Inflammatory macrophage treated with lipopolysaccharide for 1 hour (primary cell): Measurements from ENCODE around the gene HAVCR1.
"Not testable (repeated sequence)": the region's sequence is repeated elsewhere in the genome, so short reads cannot be mapped to it uniquely, and the experiment has no call there.

ENCODE experiments used
- DNase-seq, 2 donors: peaks; one replicate each; pipeline ENCODE4 v3.0.0-alpha.2; 2020 to 2022

HAVCR1 gene

DNA sequence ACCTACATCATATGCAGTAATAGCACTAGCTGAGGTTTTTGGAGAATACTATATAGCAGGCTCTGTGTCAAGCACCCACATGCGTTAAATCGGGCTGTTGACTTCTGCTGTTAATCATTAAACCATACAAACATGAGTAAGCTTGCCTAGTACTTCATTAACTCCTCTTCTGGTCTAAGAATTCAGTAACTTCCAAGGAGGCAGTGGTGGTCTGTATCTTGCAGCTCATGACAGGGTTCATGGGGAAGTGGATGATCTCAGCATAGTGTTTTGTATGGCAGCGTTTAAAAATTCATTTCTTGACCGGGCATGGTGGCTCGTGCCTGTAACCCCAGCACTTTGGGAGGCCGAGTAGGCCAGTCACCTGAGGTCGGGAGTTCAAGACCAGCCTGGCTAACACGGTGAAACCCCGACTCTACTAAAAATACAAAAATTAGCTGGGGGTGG is at the start of gene HAVCR1:
HAVCR1 (minus strand) TSS at position 24 of the 447 bp plus-strand sequence. CDS start 1,173 bp downstream, outside the sequence.
- no peak for DNase-seq

DNA sequence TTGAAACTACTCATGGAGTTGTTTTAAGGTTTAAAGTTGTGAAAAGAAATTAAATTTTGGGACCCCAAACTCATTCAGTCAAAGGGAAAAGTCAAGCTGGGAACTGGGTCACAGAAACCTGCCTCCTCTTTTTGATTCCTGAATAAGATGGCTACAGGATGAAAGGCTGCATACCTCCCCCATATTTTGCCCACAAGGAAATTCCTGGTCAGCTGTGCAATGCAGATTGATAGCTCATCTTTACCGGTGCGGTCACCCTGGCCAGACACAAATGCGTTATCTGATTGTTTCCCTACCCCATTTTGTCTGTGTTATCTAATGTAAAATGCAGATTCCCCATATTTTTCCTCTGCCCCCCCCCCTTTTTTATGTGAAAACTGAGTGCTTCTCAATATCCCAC is 48.6 kb upstream of the HAVCR1 start:
- DNase-seq, result peak in 1 of 2 donors; percentile 69

DNA sequence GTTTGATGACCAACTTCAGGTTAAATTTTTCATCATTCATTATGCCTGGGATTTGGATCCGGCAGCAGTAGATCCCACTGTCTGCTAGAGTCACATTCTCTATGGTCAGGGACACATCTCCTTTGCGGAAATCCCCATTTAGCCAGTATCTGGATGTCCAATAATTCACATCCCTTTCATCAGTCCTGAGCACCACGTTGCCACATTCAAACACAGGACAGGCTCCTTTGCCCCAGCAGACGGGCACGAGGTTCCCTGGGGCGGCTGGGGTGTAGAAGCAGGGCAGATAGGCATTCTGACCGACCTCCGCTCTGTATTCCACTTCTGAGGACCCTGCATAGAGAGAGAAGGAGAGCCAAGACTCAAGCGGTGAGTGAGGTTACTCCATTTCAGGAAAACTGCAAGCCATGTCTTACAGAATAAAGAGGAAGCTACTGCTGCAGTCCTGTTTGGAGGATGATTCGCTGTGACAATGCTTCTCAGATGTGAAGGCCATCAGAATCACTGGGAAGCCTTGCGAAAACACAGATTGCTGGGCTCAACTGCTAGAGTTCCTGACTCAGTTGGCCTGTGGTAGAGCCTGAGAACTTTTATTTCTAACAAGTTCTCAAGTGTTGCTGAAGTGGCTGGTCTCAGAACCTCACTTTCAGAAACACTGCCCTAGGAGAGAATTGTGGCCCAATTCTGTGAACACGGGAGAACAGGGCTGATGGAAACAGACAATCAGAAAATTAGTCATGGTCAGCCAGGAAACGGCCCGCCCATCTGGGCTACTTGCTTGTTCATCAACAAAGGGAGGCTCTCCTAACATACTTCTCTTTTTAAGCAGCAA is 47.9 kb upstream of the HAVCR1 start:
- DNase-seq, result peak; percentile 80 to 84

DNA sequence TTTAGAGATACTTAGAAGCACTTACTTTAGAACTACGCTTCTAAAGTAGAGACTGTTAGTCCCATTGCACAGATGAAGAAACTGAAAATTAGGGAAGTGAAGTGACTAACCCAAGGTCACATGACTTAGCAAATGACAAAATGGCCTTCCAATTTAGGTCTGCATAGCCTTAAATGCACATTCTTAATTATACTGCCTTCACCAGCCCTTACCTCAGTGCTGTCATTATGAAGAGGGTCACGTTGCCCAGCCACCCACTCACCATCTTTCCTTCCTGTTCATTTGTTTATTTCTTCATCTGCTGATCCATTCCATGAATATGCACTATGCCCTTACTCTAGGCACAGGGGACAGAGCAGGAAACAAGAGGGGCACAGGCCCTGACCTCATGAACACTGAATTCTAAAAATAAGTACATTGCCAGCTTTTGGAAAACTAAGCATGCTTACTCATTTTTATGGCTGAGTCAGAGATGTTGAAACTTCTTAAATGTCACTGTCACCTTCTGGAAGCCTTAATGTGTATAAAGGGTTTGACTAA is 41.3 kb upstream of the HAVCR1 start:
- peak; percentile 90 to 96 for DNase-seq

- no peak for DNase-seq
Observed at GRCh38 chr5:157088342-157088990, 29.6 kb upstream of the HAVCR1 start.

- DNase-seq, result no peak
Observed at GRCh38 chr5:157086751-157087359, 27.9 kb upstream of the HAVCR1 start.

- no peak for DNase-seq
Observed at GRCh38 chr5:157085930-157086329, 27.0 kb upstream of the HAVCR1 start.

DNA sequence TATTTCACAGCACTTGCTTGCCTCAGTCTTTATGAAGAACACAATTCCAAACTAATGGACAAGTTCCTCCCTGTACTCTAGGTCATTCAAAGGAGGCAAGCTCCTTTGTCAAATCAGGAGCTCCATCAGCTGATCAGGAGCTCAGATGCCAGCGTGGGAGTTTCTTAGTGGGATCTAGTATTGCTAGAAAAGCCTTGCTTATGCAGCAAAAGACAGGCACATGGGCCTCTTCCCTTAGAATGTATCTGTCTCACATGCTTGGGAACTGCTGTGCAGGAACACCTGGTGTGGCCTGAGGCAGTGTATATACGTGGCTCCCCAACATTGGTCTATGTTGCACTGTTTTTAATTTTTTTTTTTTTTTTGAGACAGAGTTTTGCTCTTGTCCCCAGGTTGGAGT is 21.4 kb upstream of the HAVCR1 start:
- DNase-seq, result peak in 1 of 2 donors; percentile 13

GRCh38 chr5:157076558-157076957 is 17.6 kb upstream of the HAVCR1 start:
- DNase-seq, result peak in 1 of 2 donors; percentile 5

GRCh38 chr5:157072508-157072907 is 13.6 kb upstream of the HAVCR1 start:
- DNase-seq, result no peak

- no peak for DNase-seq
Observed at GRCh38 chr5:157069949-157070348, 11.0 kb upstream of the HAVCR1 start.

- DNase-seq, result no peak
Observed at GRCh38 chr5:157068785-157069184, 9.9 kb upstream of the HAVCR1 start.

DNA sequence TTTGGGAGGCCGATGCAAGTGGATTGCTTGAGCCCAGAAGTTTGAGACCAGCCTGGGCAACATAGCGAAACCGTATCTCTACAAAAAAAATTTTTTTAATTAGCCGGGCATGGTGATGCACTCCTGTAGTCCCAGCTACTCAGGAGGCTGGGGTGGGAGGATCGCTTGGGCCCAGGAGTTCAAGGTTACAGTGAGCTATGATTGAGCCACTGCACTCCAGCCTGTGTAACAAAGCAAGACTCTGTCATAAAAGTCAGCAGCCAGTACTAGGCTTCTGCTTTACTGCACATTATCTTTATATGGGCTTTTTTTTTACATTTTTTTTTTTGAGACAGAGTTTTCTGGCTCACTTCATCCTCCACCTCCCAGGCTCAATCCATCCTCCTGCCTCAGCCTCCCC is 9.4 kb upstream of the HAVCR1 start:
- DNase-seq, result no peak

GRCh38 chr5:157067005-157067404 is 8.1 kb upstream of the HAVCR1 start:
- no peak for DNase-seq

GRCh38 chr5:157066080-157066479 is 7.2 kb upstream of the HAVCR1 start:
- no peak for DNase-seq

DNA sequence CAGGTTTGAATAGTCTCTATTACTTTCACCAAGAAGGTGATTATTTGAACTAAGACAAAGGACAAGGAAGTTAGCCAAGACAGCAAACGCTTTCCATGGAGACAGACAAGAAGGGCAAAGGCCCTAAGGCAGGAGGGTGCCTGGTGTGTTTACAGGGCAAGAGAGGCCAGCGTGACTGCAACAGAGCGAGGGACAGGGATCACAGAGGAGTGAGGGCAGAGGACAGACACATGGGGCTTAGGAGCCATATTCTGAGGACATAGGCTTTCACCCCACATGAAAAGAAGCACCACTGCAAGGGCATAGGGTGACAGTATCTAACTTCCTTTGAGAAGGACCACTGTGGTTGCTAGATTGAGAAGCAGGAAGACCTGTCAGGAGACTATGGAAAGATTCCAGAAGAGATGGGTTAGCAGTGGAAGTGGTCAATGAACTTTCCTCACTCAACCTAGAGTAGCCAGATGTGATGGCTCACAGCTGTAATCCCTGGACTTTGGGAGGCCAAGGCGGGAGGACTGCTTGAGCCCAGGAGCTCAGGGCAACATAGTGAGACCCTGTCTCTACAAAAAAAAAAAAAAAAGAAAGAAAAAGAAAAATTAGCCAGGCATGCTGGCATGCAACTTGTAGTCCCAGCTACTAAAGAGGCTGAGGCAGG is 5.0 kb upstream of the HAVCR1 start:
- DNase-seq, result no peak

DNA sequence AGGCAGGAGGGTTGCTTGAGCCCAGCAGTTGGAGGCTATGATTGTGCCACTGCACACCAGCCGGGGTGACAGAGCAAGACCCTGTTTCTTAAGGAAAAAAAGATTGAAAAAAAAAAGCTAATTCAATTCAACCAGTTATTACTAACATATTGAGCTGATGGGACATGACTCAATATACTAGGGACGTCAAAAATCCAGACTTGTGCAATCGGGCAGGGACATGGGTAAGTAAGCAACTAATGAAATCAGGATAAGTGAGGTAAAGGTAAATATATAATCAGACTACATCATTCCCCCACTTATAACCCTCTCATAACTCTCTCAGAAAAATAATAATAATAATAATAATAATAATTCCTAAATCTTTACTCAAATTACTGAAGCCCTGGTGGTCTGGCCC is 975 bp upstream of the HAVCR1 start:
- DNase-seq, result peak in 1 of 2 donors; percentile 9

- no peak for DNase-seq
Observed at GRCh38 chr5:157057459-157058370, 1.2 kb downstream of the HAVCR1 start.

DNA sequence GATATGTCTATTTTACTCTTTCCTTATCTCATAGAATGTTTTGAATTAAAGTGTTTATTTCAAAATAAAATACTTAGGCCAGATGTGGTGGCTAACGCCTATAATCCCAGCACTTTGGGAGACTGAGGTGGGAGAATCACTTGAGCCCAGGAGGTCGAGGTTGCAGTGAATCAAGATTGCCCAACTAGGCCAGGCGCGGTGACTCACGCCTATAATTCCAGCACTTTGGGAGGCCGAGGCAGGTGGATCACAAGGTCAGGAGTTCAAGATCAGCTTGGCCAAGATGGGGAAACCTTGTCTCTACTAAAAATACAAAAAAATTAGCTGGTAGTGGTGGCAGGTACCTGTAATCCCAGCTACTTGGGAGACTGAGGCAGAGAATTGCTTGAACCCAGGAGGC is 2.1 kb downstream of the HAVCR1 start:
- DNase-seq, result not testable (repeated sequence)

DNA sequence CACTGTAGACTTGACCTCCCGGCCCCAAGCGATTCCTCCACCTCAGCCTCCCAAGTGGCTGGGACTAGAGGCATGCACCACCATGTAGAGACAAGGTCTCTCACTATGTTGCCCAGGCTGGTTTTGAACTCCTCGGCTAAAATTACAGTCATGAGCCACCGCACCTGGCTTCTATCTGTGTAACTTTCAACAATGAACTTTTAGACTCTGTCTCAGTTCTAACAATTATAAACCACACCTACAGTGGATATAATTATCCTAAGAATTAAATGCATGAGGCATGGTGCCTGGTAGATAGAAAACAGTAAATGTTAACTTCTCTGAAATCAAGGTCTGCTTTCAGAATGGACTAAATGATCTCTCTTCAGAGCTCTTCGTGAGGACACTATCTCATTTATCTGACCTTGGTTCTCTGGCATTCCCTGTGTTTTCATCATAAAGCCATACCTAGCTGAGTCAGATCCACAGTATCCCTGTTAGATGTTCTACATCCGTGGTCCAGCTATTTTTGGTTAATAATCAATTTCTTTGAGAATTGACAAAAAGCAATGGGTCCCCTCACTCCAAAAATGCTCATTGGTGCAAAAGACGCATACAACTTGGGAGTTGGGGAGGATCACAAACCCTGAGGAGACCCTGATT is 7.2 kb downstream of the HAVCR1 start:
- no peak for DNase-seq

- DNase-seq, result no peak
Observed at GRCh38 chr5:157050050-157050449, 8.9 kb downstream of the HAVCR1 start.
